ENCODE results near the gene TCF4.
A peak's percentile ranks its signal among the peaks of the same experiment; 100 is the strongest.

TCF4 gene

DNA sequence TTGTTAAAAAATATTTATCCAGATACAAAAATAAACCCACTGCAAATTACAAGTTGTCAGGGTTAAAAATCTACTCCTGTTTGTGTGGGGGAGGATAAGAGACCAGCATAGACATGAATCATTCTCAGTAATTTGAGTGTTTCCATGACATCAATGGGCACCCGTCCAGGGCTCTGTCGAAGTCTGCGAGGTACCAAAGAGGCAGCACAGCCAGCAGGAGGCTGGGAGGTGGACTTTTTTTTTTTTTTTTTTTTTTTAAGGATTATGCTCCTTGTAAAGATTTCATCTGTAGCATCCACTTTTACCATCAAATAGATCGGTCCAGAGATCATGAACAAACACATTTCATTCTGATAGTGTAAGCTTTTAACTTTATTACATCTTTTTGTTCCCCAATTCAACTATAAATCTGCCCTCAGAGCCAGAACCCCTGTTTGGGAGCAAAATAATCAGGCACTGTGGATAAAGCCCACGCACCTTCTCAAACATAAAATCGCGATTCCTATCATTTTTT lies 182.0 kb downstream of the TCF4 start (continued):
- TF ChIP-seq ZNF18 (tag by site-specific recombination; IDR thresholded peaks at IDR 0.05) (0 out of 2 replicates have a peak, but pooled peaks have one; percentile 48), ZNF707 (tag by site-specific recombination; IDR thresholded peaks at IDR 0.05) (no peak), ZSCAN30 (tag by site-specific recombination; IDR thresholded peaks at IDR 0.05) (peak; percentile 60; the same call in 1 of the 2 replicates), ZBTB48 (tag by site-specific recombination; IDR thresholded peaks at IDR 0.05) (0 out of 2 replicates have a peak, but pooled peaks have one; percentile 31), ZNF585B (tag by site-specific recombination; IDR thresholded peaks at IDR 0.05) (no peak), ZNF398 (tag by site-specific recombination; IDR thresholded peaks at IDR 0.05) (0 out of 2 replicates have a peak, but pooled peaks have one; percentile 20), ZBTB6 (tag by site-specific recombination; IDR thresholded peaks at IDR 0.05) (no peak), ZBTB20 (tag by site-specific recombination; IDR thresholded peaks at IDR 0.05) (no peak), ZNF629 (tag by site-specific recombination; IDR thresholded peaks at IDR 0.05) (peak; percentile 70; the same call in 1 of the 2 replicates), INSM2 (tag by site-specific recombination; IDR thresholded peaks at IDR 0.05) (peak; percentile 56; the same call in 1 of the 2 replicates), ZNF600 (tag by site-specific recombination; IDR thresholded peaks at IDR 0.05) (0 out of 2 replicates have a peak, but pooled peaks have one; percentile 31), KLF8 (tag by site-specific recombination; IDR thresholded peaks at IDR 0.05) (peak; percentile 20; the same call in 1 of the 2 replicates), GLIS1 (tag by site-specific recombination; IDR thresholded peaks at IDR 0.05) (peak; percentile 68), ZFHX2 (tag by site-specific recombination; conservative IDR thresholded peaks at IDR 0.05) (peak; percentile 27), KLF16 (tag by site-specific recombination; IDR thresholded peaks at IDR 0.05) (peak; percentile 61; the same call in 1 of the 2 replicates), OSR2 (tag by site-specific recombination; IDR thresholded peaks at IDR 0.05) (peak; percentile 51; the same call in 1 of the 2 replicates), SP2 (tag by site-specific recombination; IDR thresholded peaks at IDR 0.05) (no peak), ZNF560 (tag by site-specific recombination; IDR thresholded peaks at IDR 0.05; ENCODE audit: borderline replicate concordance) (no peak), SP3 (tag by site-specific recombination; IDR thresholded peaks at IDR 0.05) (no peak)
- TF ChIP-seq, protein P1, sequence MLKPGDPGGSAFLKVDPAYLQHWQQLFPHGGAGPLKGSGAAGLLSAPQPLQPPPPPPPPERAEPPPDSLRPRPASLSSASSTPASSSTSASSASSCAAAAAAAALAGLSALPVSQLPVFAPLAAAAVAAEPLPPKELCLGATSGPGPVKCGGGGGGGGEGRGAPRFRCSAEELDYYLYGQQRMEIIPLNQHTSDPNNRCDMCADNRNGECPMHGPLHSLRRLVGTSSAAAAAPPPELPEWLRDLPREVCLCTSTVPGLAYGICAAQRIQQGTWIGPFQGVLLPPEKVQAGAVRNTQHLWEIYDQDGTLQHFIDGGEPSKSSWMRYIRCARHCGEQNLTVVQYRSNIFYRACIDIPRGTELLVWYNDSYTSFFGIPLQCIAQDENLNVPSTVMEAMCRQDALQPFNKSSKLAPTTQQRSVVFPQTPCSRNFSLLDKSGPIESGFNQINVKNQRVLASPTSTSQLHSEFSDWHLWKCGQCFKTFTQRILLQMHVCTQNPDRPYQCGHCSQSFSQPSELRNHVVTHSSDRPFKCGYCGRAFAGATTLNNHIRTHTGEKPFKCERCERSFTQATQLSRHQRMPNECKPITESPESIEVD (tag by site-specific recombination; IDR thresholded peaks at IDR 0.05), result peak; percentile 82
- TF ChIP-seq, protein P2, sequence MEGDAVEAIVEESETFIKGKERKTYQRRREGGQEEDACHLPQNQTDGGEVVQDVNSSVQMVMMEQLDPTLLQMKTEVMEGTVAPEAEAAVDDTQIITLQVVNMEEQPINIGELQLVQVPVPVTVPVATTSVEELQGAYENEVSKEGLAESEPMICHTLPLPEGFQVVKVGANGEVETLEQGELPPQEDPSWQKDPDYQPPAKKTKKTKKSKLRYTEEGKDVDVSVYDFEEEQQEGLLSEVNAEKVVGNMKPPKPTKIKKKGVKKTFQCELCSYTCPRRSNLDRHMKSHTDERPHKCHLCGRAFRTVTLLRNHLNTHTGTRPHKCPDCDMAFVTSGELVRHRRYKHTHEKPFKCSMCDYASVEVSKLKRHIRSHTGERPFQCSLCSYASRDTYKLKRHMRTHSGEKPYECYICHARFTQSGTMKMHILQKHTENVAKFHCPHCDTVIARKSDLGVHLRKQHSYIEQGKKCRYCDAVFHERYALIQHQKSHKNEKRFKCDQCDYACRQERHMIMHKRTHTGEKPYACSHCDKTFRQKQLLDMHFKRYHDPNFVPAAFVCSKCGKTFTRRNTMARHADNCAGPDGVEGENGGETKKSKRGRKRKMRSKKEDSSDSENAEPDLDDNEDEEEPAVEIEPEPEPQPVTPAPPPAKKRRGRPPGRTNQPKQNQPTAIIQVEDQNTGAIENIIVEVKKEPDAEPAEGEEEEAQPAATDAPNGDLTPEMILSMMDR (tag by site-specific recombination; IDR thresholded peaks at IDR 0.05), result no peak
- TF ChIP-seq, protein P3, sequence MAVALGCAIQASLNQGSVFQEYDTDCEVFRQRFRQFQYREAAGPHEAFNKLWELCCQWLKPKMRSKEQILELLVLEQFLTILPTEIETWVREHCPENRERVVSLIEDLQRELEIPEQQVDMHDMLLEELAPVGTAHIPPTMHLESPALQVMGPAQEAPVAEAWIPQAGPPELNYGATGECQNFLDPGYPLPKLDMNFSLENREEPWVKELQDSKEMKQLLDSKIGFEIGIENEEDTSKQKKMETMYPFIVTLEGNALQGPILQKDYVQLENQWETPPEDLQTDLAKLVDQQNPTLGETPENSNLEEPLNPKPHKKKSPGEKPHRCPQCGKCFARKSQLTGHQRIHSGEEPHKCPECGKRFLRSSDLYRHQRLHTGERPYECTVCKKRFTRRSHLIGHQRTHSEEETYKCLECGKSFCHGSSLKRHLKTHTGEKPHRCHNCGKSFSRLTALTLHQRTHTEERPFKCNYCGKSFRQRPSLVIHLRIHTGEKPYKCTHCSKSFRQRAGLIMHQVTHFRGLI (tag by site-specific recombination; IDR thresholded peaks at IDR 0.05), result peak; percentile 6; the same call in 1 of the 2 replicates
- TF ChIP-seq, protein P4, sequence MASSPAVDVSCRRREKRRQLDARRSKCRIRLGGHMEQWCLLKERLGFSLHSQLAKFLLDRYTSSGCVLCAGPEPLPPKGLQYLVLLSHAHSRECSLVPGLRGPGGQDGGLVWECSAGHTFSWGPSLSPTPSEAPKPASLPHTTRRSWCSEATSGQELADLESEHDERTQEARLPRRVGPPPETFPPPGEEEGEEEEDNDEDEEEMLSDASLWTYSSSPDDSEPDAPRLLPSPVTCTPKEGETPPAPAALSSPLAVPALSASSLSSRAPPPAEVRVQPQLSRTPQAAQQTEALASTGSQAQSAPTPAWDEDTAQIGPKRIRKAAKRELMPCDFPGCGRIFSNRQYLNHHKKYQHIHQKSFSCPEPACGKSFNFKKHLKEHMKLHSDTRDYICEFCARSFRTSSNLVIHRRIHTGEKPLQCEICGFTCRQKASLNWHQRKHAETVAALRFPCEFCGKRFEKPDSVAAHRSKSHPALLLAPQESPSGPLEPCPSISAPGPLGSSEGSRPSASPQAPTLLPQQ (tag by site-specific recombination; IDR thresholded peaks at IDR 0.05), result no peak
